Astrocyte (in vitro differentiated cells and primary cell): ENCODE measurements around the gene CNKSR3. TPM values are rescaled to one million over a fixed set of nuclear protein-coding genes. Genes with fewer than 3 reads are reported as not detected.

ENCODE experiments used
- DNase-seq: peaks from one replicate; pipeline ENCODE4 v3.0.0-alpha.2; 2010; ENCODE audit warnings: low read depth
- FAIRE-seq: peaks from 2 replicates; lab custom pipeline; 2011; peaks lifted over from hg19 to GRCh38; lab: Jason Lieb, UNC
- H2AFZ ChIP-seq: 2 replicates; pipeline ENCODE4 v1.6.0; 2012; ENCODE audit warnings: low read depth, low read length, inconsistent platforms
- H3K27ac ChIP-seq: 2 replicates; pipeline ENCODE4 v1.5.1; 2011; ENCODE audit warnings: low read depth, low read length, inconsistent platforms
- H3K27me3 ChIP-seq: 2 replicates; pipeline ENCODE4 v1.6.0; 2011; ENCODE audit warnings: low read length, inconsistent platforms; ENCODE audit not compliant: insufficient read depth
- H3K36me3 ChIP-seq: 2 replicates; pipeline ENCODE4 v1.5.1; 2011; ENCODE audit warnings: low read length, inconsistent platforms; ENCODE audit not compliant: insufficient read depth
- H3K4me1 ChIP-seq: 2 replicates; pipeline ENCODE4 v1.5.1; 2011; ENCODE audit warnings: low read length, inconsistent platforms; ENCODE audit not compliant: insufficient read depth
- H3K4me2 ChIP-seq: 2 replicates; pipeline ENCODE4 v1.6.0; 2012; ENCODE audit warnings: low read length, inconsistent platforms
- H3K4me3 ChIP-seq: 2 replicates; pipeline ENCODE4 v1.5.1; 2011; ENCODE audit warnings: low read depth, mild to moderate bottlenecking, low read length, inconsistent platforms; ENCODE audit not compliant: insufficient read depth
- H3K79me2 ChIP-seq: 2 replicates; pipeline ENCODE4 v1.6.0; 2012; ENCODE audit warnings: mild to moderate bottlenecking, low read length, inconsistent platforms; ENCODE audit not compliant: insufficient read depth
- H3K9ac ChIP-seq: 2 replicates; pipeline ENCODE4 v1.6.0; 2012; ENCODE audit warnings: mild to moderate bottlenecking, low read length, inconsistent platforms
- H3K9me3 ChIP-seq: 2 replicates; pipeline ENCODE4 v1.5.1; 2012; ENCODE audit warnings: low read depth, mild to moderate bottlenecking, low read length, inconsistent platforms; ENCODE audit not compliant: insufficient read depth
- H4K20me1 ChIP-seq: 2 replicates; pipeline ENCODE4 v1.6.0; 2012; ENCODE audit warnings: low read length, inconsistent platforms; ENCODE audit not compliant: insufficient read depth
- H3K27ac Mint-ChIP-seq: one replicate; pipeline ENCODE4 v1.8.0; 2021; ENCODE audit warnings: mild to moderate bottlenecking, mixed read lengths; ENCODE audit not compliant: unreplicated experiment
- H3K27me3 Mint-ChIP-seq: one replicate; pipeline ENCODE4 v1.8.0; 2021; ENCODE audit warnings: low read depth, mixed read lengths; ENCODE audit not compliant: unreplicated experiment
- H3K36me3 Mint-ChIP-seq: one replicate; pipeline ENCODE4 v1.8.0; 2021; ENCODE audit warnings: low read depth, mixed read lengths; ENCODE audit not compliant: unreplicated experiment
- H3K4me1 Mint-ChIP-seq: one replicate; pipeline ENCODE4 v1.8.0; 2021; ENCODE audit warnings: low read depth, mixed read lengths; ENCODE audit not compliant: unreplicated experiment
- H3K4me3 Mint-ChIP-seq: one replicate; pipeline ENCODE4 v1.8.0; 2021; ENCODE audit warnings: mild to moderate bottlenecking, moderate library complexity, mixed read lengths; ENCODE audit not compliant: unreplicated experiment
- H3K9me3 Mint-ChIP-seq: one replicate; pipeline ENCODE4 v1.8.0; 2021; ENCODE audit warnings: mild to moderate bottlenecking, mixed read lengths; ENCODE audit not compliant: unreplicated experiment
- EZH2 ChIP-seq: IDR thresholded peaks from 2 replicates; pipeline ENCODE4 v1.6.1; 2012; ENCODE audit warnings: mild to moderate bottlenecking, low read length, inconsistent platforms; ENCODE audit not compliant: insufficient read depth
- total RNA-seq: library from RNA; stranded (reverse); gene quantifications from 2 replicates; pipeline ENCODE4 v1.2.1, GENCODE V29; 2021
- TF ChIP-seq, protein P1 (sequence below): IDR thresholded peaks from 2 replicates; pipeline ENCODE4 v1.5.1; 2011; ENCODE audit warnings: low read depth, mild to moderate bottlenecking, inconsistent platforms, low read length, moderate library complexity; ENCODE audit not compliant: insufficient read depth

CNKSR3 gene
- total RNA-seq, 1 donor from 2014 or later, result 11.1 TPM

DNA sequence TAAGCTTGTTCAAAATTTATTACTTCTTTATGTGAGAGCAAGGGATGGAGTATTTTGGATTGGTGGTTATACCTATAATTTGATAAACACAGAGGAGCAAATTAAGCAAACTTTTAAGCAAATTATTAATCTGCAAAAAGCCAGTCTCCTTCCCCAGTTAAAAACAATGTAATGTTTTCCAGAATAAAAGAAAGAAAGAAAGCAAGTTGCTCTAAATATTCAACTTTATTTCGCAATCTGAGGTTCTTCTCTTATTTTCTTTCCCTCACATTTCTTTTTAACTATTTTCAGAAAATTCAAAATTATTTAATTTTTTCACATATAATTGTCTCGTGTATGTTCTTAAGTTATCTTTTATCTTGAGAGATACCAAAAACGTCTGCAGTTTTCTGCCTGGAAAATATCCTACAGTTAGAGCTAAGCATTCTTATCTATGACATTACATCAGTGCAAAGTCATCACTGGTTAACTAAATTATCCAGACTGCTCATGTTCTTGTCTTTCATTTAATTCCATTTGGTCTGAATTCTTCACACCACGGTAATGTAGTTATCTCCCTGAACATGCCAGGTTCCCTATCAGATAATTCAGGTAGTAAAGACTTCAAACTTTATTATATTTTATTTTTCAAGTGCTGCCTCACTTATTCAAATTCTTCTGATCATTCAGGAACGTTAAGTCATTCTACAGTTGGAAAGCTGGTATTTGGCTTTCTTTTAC lies 3.3 kb upstream of the CNKSR3 start:
- Histone ChIP-seq H3K36me3 (no peaks in the 10 kb centered on the region), H4K20me1 (peaks cover 2% of the 10 kb centered on the region), H3K27me3 (no peaks in the 10 kb centered on the region), H2AFZ (no peak overlapping the region), H3K27ac (no peak overlapping the region), H3K4me2 (no peak overlapping the region), H3K9ac (no peak overlapping the region), H3K79me2 (peaks cover 10% of the 10 kb centered on the region), H3K4me1 (peaks cover 12% of the 10 kb centered on the region), H3K4me3 (no peak overlapping the region), H3K9me3 (no peaks in the 10 kb centered on the region)
- no peak for DNase-seq
- Mint-ChIP-seq H3K27ac (peak overlapping the region; percentile 0), H3K36me3 (no peaks in the 10 kb centered on the region), H3K27me3 (peaks cover 4% of the 10 kb centered on the region), H3K4me3 (no peak overlapping the region), H3K4me1 (peaks cover 14% of the 10 kb centered on the region), H3K9me3 (no peaks in the 10 kb centered on the region)
- FAIRE-seq, result no peak
- TF ChIP-seq, protein P1, sequence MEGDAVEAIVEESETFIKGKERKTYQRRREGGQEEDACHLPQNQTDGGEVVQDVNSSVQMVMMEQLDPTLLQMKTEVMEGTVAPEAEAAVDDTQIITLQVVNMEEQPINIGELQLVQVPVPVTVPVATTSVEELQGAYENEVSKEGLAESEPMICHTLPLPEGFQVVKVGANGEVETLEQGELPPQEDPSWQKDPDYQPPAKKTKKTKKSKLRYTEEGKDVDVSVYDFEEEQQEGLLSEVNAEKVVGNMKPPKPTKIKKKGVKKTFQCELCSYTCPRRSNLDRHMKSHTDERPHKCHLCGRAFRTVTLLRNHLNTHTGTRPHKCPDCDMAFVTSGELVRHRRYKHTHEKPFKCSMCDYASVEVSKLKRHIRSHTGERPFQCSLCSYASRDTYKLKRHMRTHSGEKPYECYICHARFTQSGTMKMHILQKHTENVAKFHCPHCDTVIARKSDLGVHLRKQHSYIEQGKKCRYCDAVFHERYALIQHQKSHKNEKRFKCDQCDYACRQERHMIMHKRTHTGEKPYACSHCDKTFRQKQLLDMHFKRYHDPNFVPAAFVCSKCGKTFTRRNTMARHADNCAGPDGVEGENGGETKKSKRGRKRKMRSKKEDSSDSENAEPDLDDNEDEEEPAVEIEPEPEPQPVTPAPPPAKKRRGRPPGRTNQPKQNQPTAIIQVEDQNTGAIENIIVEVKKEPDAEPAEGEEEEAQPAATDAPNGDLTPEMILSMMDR, result no peak
- TF ChIP-seq EZH2, result no peak

DNA sequence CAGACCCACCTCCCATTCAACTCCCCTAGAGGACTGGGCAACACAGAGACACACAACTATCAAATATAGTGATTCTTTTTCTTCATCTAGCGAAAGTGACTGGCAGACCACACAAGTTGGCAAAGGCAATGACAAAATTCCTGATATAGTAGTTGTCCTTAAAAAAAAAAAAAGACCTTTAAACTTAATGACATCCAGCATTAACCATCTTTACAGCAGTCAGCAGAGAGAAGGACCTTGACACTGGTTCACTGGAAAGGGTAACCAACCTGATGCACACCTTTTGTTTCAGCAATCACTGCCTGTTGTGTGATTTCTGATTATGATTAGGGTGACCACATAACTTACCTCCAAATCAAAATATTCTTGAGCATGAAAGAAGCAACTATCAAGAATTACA lies 1.7 kb upstream of the CNKSR3 start:
- H3K9me3 ChIP-seq, result no peaks in the 10 kb centered on the region
- H2AFZ ChIP-seq, result no peak overlapping the region
- no peak overlapping the region for H3K27ac Mint-ChIP-seq
- no peaks in the 10 kb centered on the region for H3K36me3 ChIP-seq
- no peaks in the 10 kb centered on the region for H3K27me3 ChIP-seq
- no peak overlapping the region for H3K9ac ChIP-seq
- DNase-seq, result no peak
- H3K4me3 ChIP-seq, result no peak overlapping the region
- no peaks in the 10 kb centered on the region for H3K9me3 Mint-ChIP-seq
- TF ChIP-seq, protein P1, result no peak
- TF ChIP-seq EZH2, result no peak
- H3K79me2 ChIP-seq, result peaks cover 23% of the 10 kb centered on the region
- FAIRE-seq, result no peak
- H3K4me1 Mint-ChIP-seq, result peaks cover 23% of the 10 kb centered on the region
- peaks cover 4% of the 10 kb centered on the region for H3K27me3 Mint-ChIP-seq
- H3K4me2 ChIP-seq, result peak overlapping the region; percentile 56
- H3K27ac ChIP-seq, result no peak overlapping the region
- peaks cover 15% of the 10 kb centered on the region for H4K20me1 ChIP-seq
- peaks cover 16% of the 10 kb centered on the region for H3K4me1 ChIP-seq
- no peaks in the 10 kb centered on the region for H3K36me3 Mint-ChIP-seq
- H3K4me3 Mint-ChIP-seq, result no peak overlapping the region

DNA sequence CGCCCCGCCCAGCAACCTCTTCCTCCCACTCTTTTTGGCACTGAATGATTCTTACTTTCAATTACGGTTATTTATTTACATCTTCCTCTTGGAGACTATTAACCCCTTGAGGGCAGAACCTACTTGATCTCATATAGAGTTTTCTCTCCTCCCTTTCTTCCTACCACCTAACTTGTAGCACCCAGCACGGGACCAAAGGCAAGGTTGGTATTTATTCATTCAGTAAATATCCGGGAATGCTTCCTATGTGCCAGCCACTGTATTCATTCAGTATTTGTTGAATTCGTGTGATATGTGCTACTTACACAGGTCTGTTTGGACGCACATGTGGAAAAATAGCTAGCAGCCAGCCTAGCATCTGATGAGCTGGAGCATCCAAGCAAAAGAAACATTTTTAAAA lies 1.3 kb upstream of the CNKSR3 start:
- H3K27me3 Mint-ChIP-seq, result peaks cover 4% of the 10 kb centered on the region
- FAIRE-seq (no peak), DNase-seq (no peak)
- Histone ChIP-seq H3K27me3 (no peaks in the 10 kb centered on the region), H4K20me1 (peaks cover 16% of the 10 kb centered on the region), H2AFZ (peak overlapping the region; percentile 6), H3K9ac (no peak overlapping the region), H3K79me2 (peaks cover 27% of the 10 kb centered on the region), H3K36me3 (no peaks in the 10 kb centered on the region), H3K4me2 (peak overlapping the region; percentile 56), H3K9me3 (no peaks in the 10 kb centered on the region), H3K4me1 (peaks cover 16% of the 10 kb centered on the region), H3K4me3 (no peak overlapping the region), H3K27ac (no peak overlapping the region)
- TF ChIP-seq, protein P1, result no peak
- no peak for TF ChIP-seq EZH2
- H3K36me3 Mint-ChIP-seq, result no peaks in the 10 kb centered on the region
- H3K9me3 Mint-ChIP-seq, result no peaks in the 10 kb centered on the region
- peaks cover 23% of the 10 kb centered on the region for H3K4me1 Mint-ChIP-seq
- no peak overlapping the region for H3K4me3 Mint-ChIP-seq
- no peak overlapping the region for H3K27ac Mint-ChIP-seq
